SK-N-SH treated with all-trans-retinoic acid at 6 μM for 48 hours (cell line): Measurements from ENCODE around the gene SUGCT.

Experiments used
- ATAC-seq: fragments of 200-7000 bp; cut with Tn5 transposase; 3 replicates; pipeline ENCODE4 v1.9.1; 2020; ENCODE audit warnings: mild to moderate bottlenecking, moderate library complexity
- ARNTL ChIP-seq: fragments of 450-650 bp; formaldehyde crosslinking; IDR thresholded peaks from 2 replicates; pipeline ENCODE4 v1.5.0; 2020; ENCODE audit warnings: low read depth, mild to moderate bottlenecking, moderate library complexity, borderline replicate concordance
- BACH2 ChIP-seq: fragments of 250-450 bp; sonication (Bioruptor Pico); IDR thresholded peaks from 2 replicates; pipeline ENCODE4 v1.9.0; 2021; ENCODE audit warnings: mild to moderate bottlenecking, borderline replicate concordance
- CREB5 ChIP-seq: fragments of 250-450 bp; sonication (Bioruptor Pico); IDR thresholded peaks from 2 replicates; pipeline ENCODE4 v1.5.1; 2020; ENCODE audit warnings: low read depth, mild to moderate bottlenecking, moderate library complexity
- ESRRG ChIP-seq: fragments of 250-450 bp; sonication (Bioruptor Pico); IDR thresholded peaks from 2 replicates; pipeline ENCODE4 v1.6.1; 2021; ENCODE audit warnings: mild to moderate bottlenecking
- GLIS3 ChIP-seq: fragments of 250-450 bp; sonication (Bioruptor Pico); IDR thresholded peaks from 2 replicates; pipeline ENCODE4 v1.5.0; 2020; ENCODE audit warnings: mild to moderate bottlenecking, moderate library complexity
- ISL1 ChIP-seq: fragments of 250-450 bp; sonication (Bioruptor Pico); IDR thresholded peaks from 2 replicates; pipeline ENCODE4 v2.1.2; 2022; ENCODE audit warnings: mild to moderate bottlenecking, moderate library complexity
- OSR1 ChIP-seq: fragments of 250-450 bp; sonication (Bioruptor Pico); IDR thresholded peaks from 2 replicates; pipeline ENCODE4 v1.8.0; 2022; ENCODE audit warnings: moderate library complexity, mild to moderate bottlenecking, inconsistent platforms
- PPARA ChIP-seq: fragments of 250-450 bp; sonication (Bioruptor Pico); IDR thresholded peaks from 2 replicates; pipeline ENCODE4 v1.5.0; 2020; ENCODE audit warnings: mild to moderate bottlenecking, borderline replicate concordance
- RARB ChIP-seq: fragments of 250-450 bp; sonication (Bioruptor Pico); IDR thresholded peaks from 2 replicates; pipeline ENCODE4 v1.8.0; 2021; ENCODE audit warnings: mild to moderate bottlenecking, moderate library complexity
- TCF4 ChIP-seq: fragments of 250-450 bp; sonication (Bioruptor Pico); IDR thresholded peaks from 2 replicates; pipeline ENCODE4 v1.8.0; 2021; ENCODE audit warnings: mild to moderate bottlenecking, moderate library complexity, borderline replicate concordance
- TOX ChIP-seq: fragments of 250-450 bp; sonication (Bioruptor Pico); IDR thresholded peaks from 2 replicates; pipeline ENCODE4 v1.8.0; 2021; ENCODE audit warnings: mild to moderate bottlenecking, moderate library complexity, borderline replicate concordance
- TSHZ2 ChIP-seq: fragments of 250-450 bp; sonication (Bioruptor Pico); IDR thresholded peaks from 2 replicates; pipeline ENCODE4 v1.5.0; 2020; ENCODE audit warnings: mild to moderate bottlenecking, moderate library complexity
- ZC3H10 ChIP-seq: fragments of 250-450 bp; sonication (Bioruptor Pico); IDR thresholded peaks from 2 replicates; pipeline ENCODE4 v1.5.1; 2021; ENCODE audit warnings: mild to moderate bottlenecking, moderate library complexity
- ZFP30 ChIP-seq: fragments of 450-650 bp; formaldehyde crosslinking; IDR thresholded peaks from 2 replicates; pipeline ENCODE4 v1.5.0; 2022; ENCODE audit warnings: mild to moderate bottlenecking, moderate library complexity
- ZNF565 ChIP-seq: fragments of 450-650 bp; formaldehyde crosslinking; conservative IDR thresholded peaks from 2 replicates; pipeline ENCODE4 v1.5.0; 2020; ENCODE audit warnings: low read depth, mild to moderate bottlenecking, moderate library complexity
- ZNF70 ChIP-seq: fragments of 450-650 bp; formaldehyde crosslinking; IDR thresholded peaks from 2 replicates; pipeline ENCODE4 v1.5.0; 2020; ENCODE audit warnings: mild to moderate bottlenecking, moderate library complexity
- ZNF8 ChIP-seq: fragments of 450-650 bp; formaldehyde crosslinking; IDR thresholded peaks from 2 replicates; pipeline ENCODE4 v1.5.0; 2020; ENCODE audit warnings: mild to moderate bottlenecking, moderate library complexity
- TF ChIP-seq, protein P1 (sequence below): fragments of 250-450 bp; sonication (Bioruptor Pico); IDR thresholded peaks from 2 replicates; pipeline ENCODE4 v1.8.0; 2020; ENCODE audit warnings: mild to moderate bottlenecking, moderate library complexity, borderline replicate concordance
- TF ChIP-seq, protein P2 (sequence below): fragments of 250-450 bp; sonication (Bioruptor Pico); IDR thresholded peaks from 2 replicates; pipeline ENCODE4 v1.5.1; 2021; ENCODE audit warnings: mild to moderate bottlenecking, moderate library complexity

The SUGCT gene

GRCh38 chr7:40095230-40095629 is 39.6 kb upstream of the SUGCT start:
- no peak for ATAC-seq
- TF ChIP-seq OSR1: no peak
- TF ChIP-seq ZC3H10 (CRISPR knock-in tag): no peak
- TF ChIP-seq ZNF70 (CRISPR knock-in tag): no peak
- no peak for TF ChIP-seq ZNF8
- TF ChIP-seq ESRRG (CRISPR knock-in tag): no peak
- no peak for TF ChIP-seq ZNF565 (CRISPR knock-in tag)
- no peak for TF ChIP-seq BACH2 (CRISPR knock-in tag)
- no peak for TF ChIP-seq PPARA (CRISPR knock-in tag)
- TF ChIP-seq TSHZ2 (CRISPR knock-in tag): no peak
- no peak for TF ChIP-seq ARNTL (CRISPR knock-in tag)
- TF ChIP-seq ZFP30 (CRISPR knock-in tag): no peak
- TF ChIP-seq RARB (CRISPR knock-in tag): no peak
- TF ChIP-seq ISL1: no peak
- no peak for TF ChIP-seq TCF4 (CRISPR knock-in tag)
- TF ChIP-seq CREB5: no peak
- TF ChIP-seq, protein P1, sequence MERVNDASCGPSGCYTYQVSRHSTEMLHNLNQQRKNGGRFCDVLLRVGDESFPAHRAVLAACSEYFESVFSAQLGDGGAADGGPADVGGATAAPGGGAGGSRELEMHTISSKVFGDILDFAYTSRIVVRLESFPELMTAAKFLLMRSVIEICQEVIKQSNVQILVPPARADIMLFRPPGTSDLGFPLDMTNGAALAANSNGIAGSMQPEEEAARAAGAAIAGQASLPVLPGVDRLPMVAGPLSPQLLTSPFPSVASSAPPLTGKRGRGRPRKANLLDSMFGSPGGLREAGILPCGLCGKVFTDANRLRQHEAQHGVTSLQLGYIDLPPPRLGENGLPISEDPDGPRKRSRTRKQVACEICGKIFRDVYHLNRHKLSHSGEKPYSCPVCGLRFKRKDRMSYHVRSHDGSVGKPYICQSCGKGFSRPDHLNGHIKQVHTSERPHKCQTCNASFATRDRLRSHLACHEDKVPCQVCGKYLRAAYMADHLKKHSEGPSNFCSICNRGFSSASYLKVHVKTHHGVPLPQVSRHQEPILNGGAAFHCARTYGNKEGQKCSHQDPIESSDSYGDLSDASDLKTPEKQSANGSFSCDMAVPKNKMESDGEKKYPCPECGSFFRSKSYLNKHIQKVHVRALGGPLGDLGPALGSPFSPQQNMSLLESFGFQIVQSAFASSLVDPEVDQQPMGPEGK (CRISPR knock-in tag): no peak
- TF ChIP-seq, protein P2, sequence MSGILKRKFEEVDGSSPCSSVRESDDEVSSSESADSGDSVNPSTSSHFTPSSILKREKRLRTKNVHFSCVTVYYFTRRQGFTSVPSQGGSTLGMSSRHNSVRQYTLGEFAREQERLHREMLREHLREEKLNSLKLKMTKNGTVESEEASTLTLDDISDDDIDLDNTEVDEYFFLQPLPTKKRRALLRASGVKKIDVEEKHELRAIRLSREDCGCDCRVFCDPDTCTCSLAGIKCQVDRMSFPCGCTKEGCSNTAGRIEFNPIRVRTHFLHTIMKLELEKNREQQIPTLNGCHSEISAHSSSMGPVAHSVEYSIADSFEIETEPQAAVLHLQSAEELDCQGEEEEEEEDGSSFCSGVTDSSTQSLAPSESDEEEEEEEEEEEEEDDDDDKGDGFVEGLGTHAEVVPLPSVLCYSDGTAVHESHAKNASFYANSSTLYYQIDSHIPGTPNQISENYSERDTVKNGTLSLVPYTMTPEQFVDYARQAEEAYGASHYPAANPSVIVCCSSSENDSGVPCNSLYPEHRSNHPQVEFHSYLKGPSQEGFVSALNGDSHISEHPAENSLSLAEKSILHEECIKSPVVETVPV (CRISPR knock-in tag): no peak
- no peak for TF ChIP-seq GLIS3 (CRISPR knock-in tag)

DNA sequence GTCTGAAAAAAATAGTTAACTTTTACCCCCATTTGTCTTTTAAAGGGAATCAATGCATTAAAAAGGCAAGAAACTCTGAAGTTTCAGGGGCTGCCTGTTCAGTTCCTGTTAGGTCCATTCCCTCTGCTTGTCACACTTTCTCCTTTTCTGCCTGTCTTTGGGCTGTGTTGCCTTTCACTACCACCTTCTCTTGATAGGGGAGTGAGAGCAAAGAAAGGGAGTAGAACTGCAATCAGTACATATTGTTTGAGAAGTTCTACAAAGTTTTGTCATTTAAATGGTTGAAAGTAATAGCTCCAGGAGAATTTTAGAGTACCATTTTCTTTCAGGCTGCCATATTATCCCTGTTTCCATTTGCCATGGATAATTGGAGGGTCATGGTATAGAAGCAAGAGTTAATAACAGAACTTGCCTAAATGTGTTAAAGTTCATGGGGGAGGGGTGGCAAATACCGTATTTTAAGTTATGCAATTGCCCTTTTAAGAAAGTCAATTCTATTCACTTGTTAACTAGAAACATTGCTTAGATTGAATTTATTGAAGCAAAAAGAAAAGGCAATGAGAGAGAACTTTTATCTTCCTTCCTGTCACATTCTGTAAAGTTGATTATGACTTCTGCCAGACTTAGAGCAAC is 39.0 kb upstream of the SUGCT start:
- no peak for TF ChIP-seq TCF4 (CRISPR knock-in tag)
- no peak for ATAC-seq

DNA sequence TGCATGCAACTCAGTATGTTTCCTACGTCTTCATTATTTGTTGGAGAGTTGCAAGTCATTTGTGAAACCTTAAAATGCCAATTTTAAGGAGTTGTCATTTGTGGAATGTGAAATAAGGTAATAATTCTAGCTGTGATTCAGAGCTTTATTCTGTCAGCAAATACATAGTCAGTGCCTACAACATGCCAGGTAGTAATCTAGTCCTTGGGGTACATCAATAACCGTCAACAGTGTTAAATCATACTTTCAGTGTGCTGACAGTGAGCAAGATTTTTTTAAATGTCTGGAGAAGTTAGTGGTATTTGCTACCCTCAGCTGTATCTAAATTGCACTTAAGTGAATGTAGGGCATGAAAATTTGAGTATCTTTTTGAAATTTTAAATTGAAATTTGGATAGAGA is 37.1 kb upstream of the SUGCT start:
- ATAC-seq: no peak
- TF ChIP-seq ISL1 (peak; percentile 13; the same call in 1 of the 2 replicates), RARB (CRISPR knock-in tag) (no peak), TCF4 (CRISPR knock-in tag) (no peak), ZNF70 (CRISPR knock-in tag) (no peak), GLIS3 (CRISPR knock-in tag) (no peak)

DNA sequence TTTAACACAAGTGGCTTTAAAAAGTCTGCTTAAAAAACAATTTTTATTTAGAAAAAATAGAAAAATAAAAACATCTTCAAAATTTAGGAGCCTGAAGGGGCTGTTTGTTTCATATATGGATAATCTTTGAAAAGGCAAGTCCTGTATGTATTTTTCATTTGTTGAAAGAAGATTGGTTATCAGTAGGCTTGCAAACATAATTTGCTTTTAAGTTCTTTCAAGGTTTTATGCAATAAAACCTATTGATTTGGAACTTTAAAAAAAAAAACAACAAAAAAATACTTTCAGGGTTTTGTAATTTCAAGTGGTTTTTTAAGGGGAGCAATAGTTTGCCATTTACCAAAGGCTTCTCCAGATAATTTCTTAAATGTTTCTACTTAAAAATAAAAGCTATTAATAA is 36.0 kb upstream of the SUGCT start:
- TF ChIP-seq TOX (CRISPR knock-in tag) (no peak), ARNTL (CRISPR knock-in tag) (no peak), GLIS3 (CRISPR knock-in tag) (no peak), ZNF565 (CRISPR knock-in tag) (no peak), CREB5 (no peak), TSHZ2 (CRISPR knock-in tag) (no peak)
- TF ChIP-seq, protein P1 (CRISPR knock-in tag): no peak

More for the DNA sequence above, 36.0 kb upstream of the SUGCT start:
- no peak for ATAC-seq
